NCI-H2107 treated with DMSO at 0.1 percent for 48 hours (cell line): Measurements from ENCODE around the gene SLC43A3.

ENCODE experiments used
- DNase-seq: peaks from one replicate; lab custom pipeline; 2025; ENCODE audit not compliant: unreplicated experiment; lab: John Stamatoyannopoulos, UW

The SLC43A3 gene

DNA sequence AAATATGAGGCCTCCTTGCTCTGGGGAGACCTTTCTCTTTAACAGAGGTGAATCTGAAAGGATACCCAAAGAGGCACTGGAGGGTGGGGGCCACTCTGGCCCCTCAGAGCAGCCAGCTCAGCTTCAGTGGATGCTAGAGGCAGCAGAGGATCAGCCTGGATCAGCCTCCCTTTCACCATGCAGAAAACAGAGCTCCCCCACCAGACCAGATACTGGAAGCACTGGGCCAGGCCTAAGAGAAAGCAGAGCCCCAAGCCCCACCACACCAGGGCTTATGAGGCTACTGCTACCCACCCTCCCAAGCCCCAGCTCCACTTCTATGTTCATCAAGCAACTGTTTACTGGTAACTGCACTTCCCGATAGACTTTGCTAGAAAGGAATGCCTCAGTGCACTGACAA lies 4.0 kb upstream of the SLC43A3 start:
- no peak for DNase-seq

GRCh38 chr11:57429946-57430345 lies 3.0 kb upstream of the SLC43A3 start:
- no peak for DNase-seq

DNA sequence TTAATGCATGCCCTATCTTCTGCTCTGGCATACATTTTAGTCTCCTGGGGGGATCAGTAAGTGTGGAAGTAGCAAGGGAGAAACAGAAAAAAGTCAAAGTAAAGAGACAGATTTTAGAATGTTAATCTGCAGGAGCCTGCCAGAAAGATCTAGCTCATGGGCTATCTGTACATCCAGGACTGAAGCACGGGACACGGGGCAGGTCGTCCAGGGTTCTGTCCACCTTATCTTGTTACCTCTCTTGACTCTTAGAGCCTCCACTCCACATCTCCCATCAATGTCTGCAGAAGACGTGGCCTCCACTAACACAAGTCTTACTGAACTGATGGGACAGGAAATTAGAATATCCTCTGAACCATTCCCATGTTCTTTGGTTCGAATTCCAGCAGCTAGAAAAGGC lies 1.7 kb upstream of the SLC43A3 start:
- no peak for DNase-seq

- no peak for DNase-seq
These were observed 784 bp upstream of the SLC43A3 start for GRCh38 chr11:57427727-57428082.

GRCh38 chr11:57426439-57426928 lies 437 bp downstream of the SLC43A3 start:
- no peak for DNase-seq

- DNase-seq = no peak
These were observed 1.1 kb downstream of the SLC43A3 start for GRCh38 chr11:57425565-57426438.

DNA sequence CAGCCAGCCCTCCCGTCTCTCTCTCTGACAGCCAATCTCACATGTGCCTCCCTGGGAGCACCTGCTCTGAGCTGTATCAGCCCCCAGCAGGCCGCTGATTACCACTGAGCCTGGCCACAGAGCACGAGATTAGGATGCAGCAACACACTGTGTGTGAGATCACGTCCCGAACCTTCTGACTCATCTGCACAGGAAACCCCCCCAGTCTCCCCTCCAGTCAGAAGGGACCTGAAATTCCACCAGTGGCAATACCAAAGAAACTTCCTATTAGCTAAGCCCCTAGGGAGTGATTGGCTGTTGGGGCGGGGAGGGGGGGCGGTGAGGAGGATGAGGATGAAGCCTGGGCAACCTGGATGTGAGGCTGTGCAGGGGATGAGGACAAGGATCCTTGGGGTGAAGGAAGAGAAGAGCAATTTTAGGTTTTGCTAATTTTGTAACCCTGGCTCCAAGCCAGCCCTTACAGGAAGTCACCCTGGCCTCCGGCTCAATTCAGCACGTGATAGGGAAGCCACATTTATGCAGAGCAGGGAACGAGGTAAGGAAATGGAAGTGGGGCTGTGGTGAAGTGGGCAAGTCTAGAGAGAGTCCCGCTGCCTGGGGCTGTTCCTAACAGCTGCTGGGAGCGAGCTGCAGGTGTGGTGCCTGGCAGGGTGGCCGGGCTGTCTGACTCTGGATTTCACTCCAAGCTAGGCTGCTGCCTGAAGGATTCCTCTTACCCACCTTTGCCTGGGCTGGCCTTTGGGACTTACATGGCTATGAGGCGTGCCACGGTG lies 1.9 kb downstream of the SLC43A3 start:
- DNase-seq = peak; percentile 16

DNA sequence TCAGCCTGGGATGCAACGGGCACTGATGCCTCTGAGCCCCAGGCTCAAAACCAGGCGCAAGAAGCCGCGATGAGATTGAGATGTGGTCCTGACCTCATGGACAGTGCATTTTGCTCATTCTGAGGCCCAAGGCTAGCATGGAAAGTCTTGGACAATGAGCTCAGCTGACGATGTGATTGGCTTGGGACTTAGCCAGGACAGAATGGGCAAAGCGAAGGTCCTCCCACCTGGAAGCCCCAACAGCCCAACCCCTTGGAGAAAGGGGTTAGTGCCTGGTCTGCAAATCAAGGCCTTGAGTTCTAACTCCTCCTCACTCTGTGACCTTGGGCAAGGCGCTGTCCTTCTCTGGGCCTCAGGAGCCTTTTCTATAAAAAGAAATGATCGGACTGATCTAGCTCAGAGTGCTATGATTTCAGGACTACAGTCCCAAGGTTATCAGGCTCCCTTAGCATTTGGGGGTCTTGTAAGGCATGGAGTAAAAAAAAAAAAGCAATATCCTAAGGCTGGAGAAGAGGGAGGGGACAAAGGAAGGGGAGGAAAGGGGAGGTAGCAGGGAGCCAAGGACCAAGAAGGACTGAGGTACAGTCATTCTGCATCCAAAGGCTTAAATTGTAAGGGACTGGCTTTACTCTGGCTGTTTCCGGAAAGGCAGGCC lies 2.7 kb downstream of the SLC43A3 start:
- no peak for DNase-seq

GRCh38 chr11:57422669-57423068 lies 4.3 kb downstream of the SLC43A3 start:
- no peak for DNase-seq

- DNase-seq = no peak
These were observed 5.1 kb downstream of the SLC43A3 start for GRCh38 chr11:57421805-57422204.

- DNase-seq = no peak
These were observed 5.9 kb downstream of the SLC43A3 start for GRCh38 chr11:57421066-57421465.

DNA sequence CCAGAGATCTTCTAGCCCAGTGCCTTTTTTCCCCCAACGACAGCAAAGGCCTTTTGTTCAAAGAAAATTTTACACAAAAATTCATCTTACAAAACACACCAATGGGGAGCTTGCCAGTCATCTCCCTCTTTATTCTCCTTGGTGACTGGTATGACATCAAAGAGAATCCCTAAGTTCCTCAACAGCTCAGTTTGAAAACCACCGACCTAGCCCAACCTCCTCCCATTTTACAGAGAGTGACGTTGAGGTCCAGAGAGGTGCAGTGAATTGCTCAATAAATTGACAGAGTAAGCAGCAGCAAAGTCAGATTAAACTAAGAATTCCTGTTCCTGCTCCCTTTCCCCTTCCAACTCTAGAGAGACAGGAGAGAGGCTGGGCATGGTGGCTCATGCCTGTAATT lies 7.8 kb downstream of the SLC43A3 start:
- DNase-seq = no peak

GRCh38 chr11:57418131-57418530 lies 8.8 kb downstream of the SLC43A3 start:
- DNase-seq = no peak

GRCh38 chr11:57417056-57417455 lies 9.9 kb downstream of the SLC43A3 start:
- DNase-seq = no peak

- no peak for DNase-seq
These were observed 10.5 kb downstream of the SLC43A3 start for GRCh38 chr11:57416436-57416835.

DNA sequence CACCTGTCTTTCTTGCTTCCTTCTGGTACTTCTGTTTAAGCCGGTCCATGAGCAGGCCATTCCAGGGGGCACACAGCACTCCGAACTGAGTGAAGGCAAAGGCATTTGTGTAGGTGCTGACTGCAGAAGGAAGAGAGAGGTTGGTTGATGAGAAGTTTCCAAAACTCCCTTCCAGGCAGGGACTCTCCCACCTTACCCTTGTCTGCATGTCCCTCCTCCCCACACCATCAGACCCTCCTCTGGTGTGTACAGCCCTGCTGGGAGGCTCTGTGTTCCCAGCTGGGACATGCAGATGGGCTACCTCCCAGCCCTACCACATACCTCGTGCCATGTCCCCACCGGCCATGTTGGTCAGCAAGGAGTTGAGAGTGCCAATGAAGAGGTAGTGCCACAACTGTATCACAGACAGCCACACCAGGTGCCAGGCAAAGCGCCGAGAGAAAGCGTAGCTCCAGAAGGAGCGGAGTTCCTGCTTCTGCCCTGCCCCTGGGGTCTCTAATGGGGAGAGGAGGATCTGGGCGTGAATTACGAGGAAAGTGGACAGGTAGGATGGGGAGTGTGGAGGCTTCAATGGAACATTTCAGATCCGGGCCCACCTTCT lies 12.2 kb downstream of the SLC43A3 start:
- DNase-seq = no peak

DNA sequence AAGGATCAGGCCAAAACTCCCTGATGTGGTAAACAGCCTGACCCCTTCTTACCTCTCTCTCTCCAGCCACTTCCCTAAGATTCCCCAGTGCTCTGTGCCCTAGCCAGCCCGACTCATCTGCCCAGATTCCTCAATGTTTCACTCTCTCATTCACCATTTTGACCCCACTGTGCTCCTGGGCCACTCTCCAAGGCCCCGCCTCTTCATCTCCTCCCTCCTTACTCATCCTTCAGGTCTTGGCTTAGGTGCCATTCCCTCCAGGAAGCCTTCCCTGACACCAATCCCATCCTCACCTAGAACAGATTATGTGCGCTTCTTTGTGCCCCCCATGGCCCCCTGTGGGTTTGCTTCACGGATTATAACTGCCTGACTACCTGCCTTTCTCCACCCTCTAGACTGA lies 13.2 kb downstream of the SLC43A3 start:
- DNase-seq = no peak

GRCh38 chr11:57410287-57410686 lies 16.6 kb downstream of the SLC43A3 start:
- no peak for DNase-seq

- DNase-seq = no peak
These were observed 17.4 kb downstream of the SLC43A3 start for GRCh38 chr11:57409321-57410100.

GRCh38 chr11:57408771-57409170 lies 18.1 kb downstream of the SLC43A3 start:
- DNase-seq = no peak
